Suprapubic skin (tissue), 3 donors: ENCODE results near the gene CDH8.

Experiments used
- EP300 ChIP-seq: sonication (generic); formaldehyde crosslinking; IDR thresholded peaks from one replicate; pipeline ENCODE4 v1.6.1; 2017; ENCODE audit warnings: antibody characterized with exemption
- POLR2A ChIP-seq, 2 donors: fragments of 450-650 bp; IDR thresholded peaks; one replicate each; pipeline ENCODE4 v1.6.1; 2017; ENCODE audit warnings: antibody characterized with exemption in 2 of 2, mild to moderate bottlenecking in 2 of 2, moderate library complexity in 2 of 2
- TF ChIP-seq, protein P1 (sequence below), 2 donors: fragments of 200-600 bp in 1 of 2; fragments of 450-650 bp in 1 of 2; sonication (generic) in 1 of 2; IDR thresholded peaks; one replicate each; pipeline ENCODE4 v1.5.1; 2016 to 2019; ENCODE audit warnings: antibody characterized with exemption in 2 of 2, mild to moderate bottlenecking in 1 of 2, moderate library complexity in 1 of 2

DNA sequence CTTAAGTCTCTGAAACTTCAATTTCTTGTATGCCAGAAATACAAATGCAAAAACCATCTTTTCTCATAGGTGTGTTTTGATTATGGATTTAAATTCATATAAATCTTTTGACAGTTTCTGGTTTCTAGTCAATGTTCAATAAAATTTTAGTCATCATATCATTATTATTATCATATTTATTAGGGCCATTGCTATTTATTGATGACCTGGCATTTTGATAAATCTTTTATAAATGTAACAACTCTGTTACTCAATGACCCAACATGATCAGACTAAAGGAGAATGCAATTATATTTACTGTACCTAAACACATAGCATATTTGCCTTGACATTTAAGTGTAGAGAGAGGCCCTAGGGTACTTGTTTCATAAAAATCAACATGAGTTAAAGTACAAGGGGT is 320.8 kb downstream of the CDH8 start:
- TF ChIP-seq, protein P1, sequence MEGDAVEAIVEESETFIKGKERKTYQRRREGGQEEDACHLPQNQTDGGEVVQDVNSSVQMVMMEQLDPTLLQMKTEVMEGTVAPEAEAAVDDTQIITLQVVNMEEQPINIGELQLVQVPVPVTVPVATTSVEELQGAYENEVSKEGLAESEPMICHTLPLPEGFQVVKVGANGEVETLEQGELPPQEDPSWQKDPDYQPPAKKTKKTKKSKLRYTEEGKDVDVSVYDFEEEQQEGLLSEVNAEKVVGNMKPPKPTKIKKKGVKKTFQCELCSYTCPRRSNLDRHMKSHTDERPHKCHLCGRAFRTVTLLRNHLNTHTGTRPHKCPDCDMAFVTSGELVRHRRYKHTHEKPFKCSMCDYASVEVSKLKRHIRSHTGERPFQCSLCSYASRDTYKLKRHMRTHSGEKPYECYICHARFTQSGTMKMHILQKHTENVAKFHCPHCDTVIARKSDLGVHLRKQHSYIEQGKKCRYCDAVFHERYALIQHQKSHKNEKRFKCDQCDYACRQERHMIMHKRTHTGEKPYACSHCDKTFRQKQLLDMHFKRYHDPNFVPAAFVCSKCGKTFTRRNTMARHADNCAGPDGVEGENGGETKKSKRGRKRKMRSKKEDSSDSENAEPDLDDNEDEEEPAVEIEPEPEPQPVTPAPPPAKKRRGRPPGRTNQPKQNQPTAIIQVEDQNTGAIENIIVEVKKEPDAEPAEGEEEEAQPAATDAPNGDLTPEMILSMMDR (IDR thresholded peaks at IDR 0.05) = no peak
- TF ChIP-seq EP300 = no peak
- TF ChIP-seq POLR2A (IDR thresholded peaks at IDR 0.05) = no peak
